H1 (cell line): ENCODE data around the gene HIGD2A. TPM values are rescaled to one million over a fixed set of nuclear protein-coding genes. Genes with fewer than 3 reads are reported as not detected.

Experiments used
- BACH1 ChIP-seq: IDR thresholded peaks from 2 replicates; pipeline ENCODE4 v1.6.1; 2012; ENCODE audit warnings: low read length, improper control_type of control experiment
- BCL11A ChIP-seq, 2 experiments: IDR thresholded peaks; one replicate each; pipeline ENCODE4 v1.6.1; 2011; ENCODE audit warnings: low read depth in 2 of 2, low read length in 2 of 2, mild to moderate bottlenecking in 2 of 2
- FOSL1 ChIP-seq: IDR thresholded peaks from 2 replicates; pipeline ENCODE4 v1.6.1; 2011; ENCODE audit warnings: mild to moderate bottlenecking, low read depth, low read length, moderate library complexity; ENCODE audit not compliant: insufficient read depth
- GABPA ChIP-seq: IDR thresholded peaks from 2 replicates; pipeline ENCODE4 v1.6.1; 2011; ENCODE audit warnings: mild to moderate bottlenecking, low read length, moderate library complexity, borderline replicate concordance; ENCODE audit not compliant: insufficient read depth
- KDM4A ChIP-seq: IDR thresholded peaks from one replicate; pipeline ENCODE4 v1.7.1; 2012; ENCODE audit warnings: low read depth, mild to moderate bottlenecking, moderate library complexity, low read length, inconsistent platforms; ENCODE audit not compliant: severe bottlenecking
- SIN3A ChIP-seq, 2 experiments: IDR thresholded peaks in 1 of 2; conservative IDR thresholded peaks in 1 of 2; 2 replicates each; pipeline ENCODE4 v1.6.1; 2011 to 2012; ENCODE audit warnings: low read length in 2 of 2, improper control_type of control experiment in 1 of 2, low read depth in 1 of 2, mild to moderate bottlenecking in 1 of 2
- SP2 ChIP-seq: IDR thresholded peaks from 2 replicates; pipeline ENCODE4 v1.6.1; 2012; ENCODE audit warnings: mild to moderate bottlenecking, low read length, inconsistent platforms
- SP4 ChIP-seq: IDR thresholded peaks from 2 replicates; pipeline ENCODE4 v1.6.1; 2012; ENCODE audit warnings: low read length, inconsistent platforms
- polyA plus RNA-seq, 7 experiments: library from polyadenylated mRNA; depleted of rRNA in 3 of 7; stranded (reverse) in 5 of 7; unstranded in 2 of 7; fragments of >200 nt in 5 of 7; fragments of 200-250 nt in 2 of 7; gene quantifications; 1 replicate in 5 of 7; 2 replicates in 1 of 7; 4 replicates in 1 of 7; pipeline versions ENCODE4 v1.2.1 to v1.2.3, GENCODE V29; 2011 to 2013; ENCODE audit warnings: missing spikeins in 2 of 7, mixed read lengths in 2 of 7
- total RNA-seq: library from RNA; stranded (reverse); fragmentation: NEBNext Ultra II Directional; extraction: Animal tissue kit (Norgen Biotek cat#: 25700); gene quantifications from 2 replicates; pipeline ENCODE4 v1.2.1, GENCODE V29; 2021
- TF ChIP-seq, protein P1 (sequence below): fragments of 300-600 bp; sonication (generic); IDR thresholded peaks from 2 replicates; pipeline ENCODE4 v1.7.1; 2012; ENCODE audit warnings: low read length, moderate library complexity, mild to moderate bottlenecking, inconsistent platforms; ENCODE audit not compliant: insufficient replicate concordance
- TF ChIP-seq, protein P2 (sequence below): IDR thresholded peaks from 2 replicates; pipeline ENCODE4 v1.6.1; 2012; ENCODE audit warnings: inconsistent platforms

Gene HIGD2A
- total and polyA plus RNA-seq, 2 of the 8 experiments (the other 6 are each of a cell fraction or from before 2014, with no cell fraction given), result 95.5 to 264 TPM

GRCh38 chr5:176406436-176407052 is 18.0 kb downstream of the HIGD2A start (continued):
- TF ChIP-seq, protein P1, sequence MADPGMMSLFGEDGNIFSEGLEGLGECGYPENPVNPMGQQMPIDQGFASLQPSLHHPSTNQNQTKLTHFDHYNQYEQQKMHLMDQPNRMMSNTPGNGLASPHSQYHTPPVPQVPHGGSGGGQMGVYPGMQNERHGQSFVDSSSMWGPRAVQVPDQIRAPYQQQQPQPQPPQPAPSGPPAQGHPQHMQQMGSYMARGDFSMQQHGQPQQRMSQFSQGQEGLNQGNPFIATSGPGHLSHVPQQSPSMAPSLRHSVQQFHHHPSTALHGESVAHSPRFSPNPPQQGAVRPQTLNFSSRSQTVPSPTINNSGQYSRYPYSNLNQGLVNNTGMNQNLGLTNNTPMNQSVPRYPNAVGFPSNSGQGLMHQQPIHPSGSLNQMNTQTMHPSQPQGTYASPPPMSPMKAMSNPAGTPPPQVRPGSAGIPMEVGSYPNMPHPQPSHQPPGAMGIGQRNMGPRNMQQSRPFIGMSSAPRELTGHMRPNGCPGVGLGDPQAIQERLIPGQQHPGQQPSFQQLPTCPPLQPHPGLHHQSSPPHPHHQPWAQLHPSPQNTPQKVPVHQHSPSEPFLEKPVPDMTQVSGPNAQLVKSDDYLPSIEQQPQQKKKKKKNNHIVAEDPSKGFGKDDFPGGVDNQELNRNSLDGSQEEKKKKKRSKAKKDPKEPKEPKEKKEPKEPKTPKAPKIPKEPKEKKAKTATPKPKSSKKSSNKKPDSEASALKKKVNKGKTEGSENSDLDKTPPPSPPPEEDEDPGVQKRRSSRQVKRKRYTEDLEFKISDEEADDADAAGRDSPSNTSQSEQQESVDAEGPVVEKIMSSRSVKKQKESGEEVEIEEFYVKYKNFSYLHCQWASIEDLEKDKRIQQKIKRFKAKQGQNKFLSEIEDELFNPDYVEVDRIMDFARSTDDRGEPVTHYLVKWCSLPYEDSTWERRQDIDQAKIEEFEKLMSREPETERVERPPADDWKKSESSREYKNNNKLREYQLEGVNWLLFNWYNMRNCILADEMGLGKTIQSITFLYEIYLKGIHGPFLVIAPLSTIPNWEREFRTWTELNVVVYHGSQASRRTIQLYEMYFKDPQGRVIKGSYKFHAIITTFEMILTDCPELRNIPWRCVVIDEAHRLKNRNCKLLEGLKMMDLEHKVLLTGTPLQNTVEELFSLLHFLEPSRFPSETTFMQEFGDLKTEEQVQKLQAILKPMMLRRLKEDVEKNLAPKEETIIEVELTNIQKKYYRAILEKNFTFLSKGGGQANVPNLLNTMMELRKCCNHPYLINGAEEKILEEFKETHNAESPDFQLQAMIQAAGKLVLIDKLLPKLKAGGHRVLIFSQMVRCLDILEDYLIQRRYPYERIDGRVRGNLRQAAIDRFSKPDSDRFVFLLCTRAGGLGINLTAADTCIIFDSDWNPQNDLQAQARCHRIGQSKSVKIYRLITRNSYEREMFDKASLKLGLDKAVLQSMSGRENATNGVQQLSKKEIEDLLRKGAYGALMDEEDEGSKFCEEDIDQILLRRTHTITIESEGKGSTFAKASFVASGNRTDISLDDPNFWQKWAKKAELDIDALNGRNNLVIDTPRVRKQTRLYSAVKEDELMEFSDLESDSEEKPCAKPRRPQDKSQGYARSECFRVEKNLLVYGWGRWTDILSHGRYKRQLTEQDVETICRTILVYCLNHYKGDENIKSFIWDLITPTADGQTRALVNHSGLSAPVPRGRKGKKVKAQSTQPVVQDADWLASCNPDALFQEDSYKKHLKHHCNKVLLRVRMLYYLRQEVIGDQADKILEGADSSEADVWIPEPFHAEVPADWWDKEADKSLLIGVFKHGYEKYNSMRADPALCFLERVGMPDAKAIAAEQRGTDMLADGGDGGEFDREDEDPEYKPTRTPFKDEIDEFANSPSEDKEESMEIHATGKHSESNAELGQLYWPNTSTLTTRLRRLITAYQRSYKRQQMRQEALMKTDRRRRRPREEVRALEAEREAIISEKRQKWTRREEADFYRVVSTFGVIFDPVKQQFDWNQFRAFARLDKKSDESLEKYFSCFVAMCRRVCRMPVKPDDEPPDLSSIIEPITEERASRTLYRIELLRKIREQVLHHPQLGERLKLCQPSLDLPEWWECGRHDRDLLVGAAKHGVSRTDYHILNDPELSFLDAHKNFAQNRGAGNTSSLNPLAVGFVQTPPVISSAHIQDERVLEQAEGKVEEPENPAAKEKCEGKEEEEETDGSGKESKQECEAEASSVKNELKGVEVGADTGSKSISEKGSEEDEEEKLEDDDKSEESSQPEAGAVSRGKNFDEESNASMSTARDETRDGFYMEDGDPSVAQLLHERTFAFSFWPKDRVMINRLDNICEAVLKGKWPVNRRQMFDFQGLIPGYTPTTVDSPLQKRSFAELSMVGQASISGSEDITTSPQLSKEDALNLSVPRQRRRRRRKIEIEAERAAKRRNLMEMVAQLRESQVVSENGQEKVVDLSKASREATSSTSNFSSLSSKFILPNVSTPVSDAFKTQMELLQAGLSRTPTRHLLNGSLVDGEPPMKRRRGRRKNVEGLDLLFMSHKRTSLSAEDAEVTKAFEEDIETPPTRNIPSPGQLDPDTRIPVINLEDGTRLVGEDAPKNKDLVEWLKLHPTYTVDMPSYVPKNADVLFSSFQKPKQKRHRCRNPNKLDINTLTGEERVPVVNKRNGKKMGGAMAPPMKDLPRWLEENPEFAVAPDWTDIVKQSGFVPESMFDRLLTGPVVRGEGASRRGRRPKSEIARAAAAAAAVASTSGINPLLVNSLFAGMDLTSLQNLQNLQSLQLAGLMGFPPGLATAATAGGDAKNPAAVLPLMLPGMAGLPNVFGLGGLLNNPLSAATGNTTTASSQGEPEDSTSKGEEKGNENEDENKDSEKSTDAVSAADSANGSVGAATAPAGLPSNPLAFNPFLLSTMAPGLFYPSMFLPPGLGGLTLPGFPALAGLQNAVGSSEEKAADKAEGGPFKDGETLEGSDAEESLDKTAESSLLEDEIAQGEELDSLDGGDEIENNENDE, result no peak
- TF ChIP-seq BCL11A (IDR thresholded peaks at IDR 0.05; ENCODE audit: low read depth in 2 of 2, low read length in 2 of 2) (no peak), GABPA (no peak), SP4 (no peak), SIN3A (conservative IDR thresholded peaks at IDR 0.05 in 1 of 2, IDR thresholded peaks at IDR 0.05 in 1 of 2; ENCODE audit: low read depth in 1 of 2, low read length in 2 of 2) (no peak), SP2 (no peak), FOSL1 (no peak), BACH1 (no peak), KDM4A (no peak)
- TF ChIP-seq, protein P2, sequence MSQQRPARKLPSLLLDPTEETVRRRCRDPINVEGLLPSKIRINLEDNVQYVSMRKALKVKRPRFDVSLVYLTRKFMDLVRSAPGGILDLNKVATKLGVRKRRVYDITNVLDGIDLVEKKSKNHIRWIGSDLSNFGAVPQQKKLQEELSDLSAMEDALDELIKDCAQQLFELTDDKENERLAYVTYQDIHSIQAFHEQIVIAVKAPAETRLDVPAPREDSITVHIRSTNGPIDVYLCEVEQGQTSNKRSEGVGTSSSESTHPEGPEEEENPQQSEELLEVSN, result no peak
